ENCODE data around the gene DIO3. TPM values are rescaled to one million over a fixed set of nuclear protein-coding genes. Genes with fewer than 3 reads are reported as not detected.
A peak's percentile ranks its signal among the peaks of the same experiment; 100 is the strongest.

The DIO3 gene
- total RNA-seq, result not detected

GRCh38 chr14:101561145-101561896, at the start of gene DIO3:
Gene DIO3, plus strand, starts transcription at chr14:101561495.
- Mint-ChIP-seq H3K4me3 (peak within 1 kb of the TSS; percentile 45 to 68), H3K27me3 (ENCODE audit: low read depth) (peaks cover 54% of the 10 kb centered on the region), H3K27ac (peak within 1 kb of the TSS; percentile 89), H3K4me1 (ENCODE audit: low read depth) (peaks cover 12% of the 10 kb centered on the region), H3K36me3 (ENCODE audit: insufficient read depth in 2 of 2) (peaks cover 7 to 9% of the 10 kb centered on the region in 2 donors), H3K9me3 (peaks cover 0 to 3% of the 10 kb centered on the region in 2 donors)
- ATAC-seq (replicated peaks in 1 of 2), result no peak
- DNase-seq, result no peak

DNA sequence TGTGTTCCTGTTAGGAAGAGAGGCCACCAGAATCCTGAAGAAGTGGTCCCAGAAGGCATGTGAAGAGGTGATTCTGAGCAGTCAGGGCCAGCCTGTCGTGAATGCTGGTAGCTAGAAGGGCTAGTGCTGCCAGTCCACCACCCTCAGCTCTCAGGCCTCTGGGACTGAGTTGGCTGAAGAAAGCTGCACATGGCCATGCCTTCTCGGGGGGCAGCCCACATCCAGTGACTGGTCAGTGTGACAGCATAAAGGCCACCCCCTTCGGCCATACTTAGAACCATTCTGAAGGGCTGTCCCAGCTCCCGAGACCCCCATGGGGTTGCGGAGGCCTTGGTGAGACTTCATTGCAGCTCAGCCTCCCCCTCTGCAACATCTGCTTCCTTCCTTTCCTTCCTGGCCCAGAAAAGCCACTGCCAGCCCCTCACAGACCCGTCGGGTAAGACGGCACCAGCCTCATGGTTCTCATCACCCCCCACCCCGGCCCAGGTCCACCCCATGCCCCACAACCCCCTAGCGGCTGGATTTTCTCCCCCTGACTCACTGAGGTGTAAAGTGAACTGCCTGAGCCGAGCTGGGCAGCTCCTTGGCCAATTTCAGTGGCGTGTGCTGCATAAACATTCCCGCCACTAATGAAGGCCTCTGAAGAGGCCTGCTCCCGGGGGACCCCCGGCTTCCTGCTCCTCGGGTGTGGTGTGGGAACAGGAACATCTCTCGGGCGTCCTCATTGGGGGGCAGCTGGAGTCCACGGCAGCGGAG, 49.5 kb upstream of the DIO3 start:
- Mint-ChIP-seq H3K36me3 (ENCODE audit: insufficient read depth in 2 of 2) (peaks cover 0 to 1% of the 10 kb centered on the region in 2 donors), H3K27ac (no peak overlapping the region), H3K4me1 (ENCODE audit: low read depth) (no peaks in the 10 kb centered on the region), H3K9me3 (peaks cover 0 to 2% of the 10 kb centered on the region in 2 donors), H3K27me3 (ENCODE audit: low read depth) (no peaks in the 10 kb centered on the region), H3K4me3 (no peak overlapping the region)
- ATAC-seq (replicated peaks in 1 of 2) (no peak), DNase-seq (no peak)

DNA sequence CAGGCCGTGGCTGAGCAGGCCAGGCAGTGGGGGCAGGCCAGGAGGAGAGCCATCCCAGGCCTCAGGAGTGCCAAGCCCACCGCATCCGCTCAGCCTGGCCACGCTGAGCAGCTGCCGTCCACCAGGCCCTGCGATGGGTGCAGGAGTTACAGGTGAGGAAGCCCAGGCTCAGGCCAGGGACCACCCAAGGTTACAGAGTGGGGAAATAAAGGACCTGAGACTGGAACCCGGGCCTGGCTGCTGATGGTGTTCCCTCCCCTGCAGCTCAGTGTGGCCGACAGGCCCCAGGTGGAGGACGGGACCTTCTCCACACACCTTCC, 49.0 kb upstream of the DIO3 start:
- H3K4me3 Mint-ChIP-seq, result no peak overlapping the region
- H3K27ac Mint-ChIP-seq, result no peak overlapping the region
- no peaks in the 10 kb centered on the region for H3K27me3 Mint-ChIP-seq (ENCODE audit: low read depth)
- ATAC-seq (replicated peaks in 1 of 2) (no peak), DNase-seq (no peak)
- H3K9me3 Mint-ChIP-seq, result peaks cover 0 to 2% of the 10 kb centered on the region in 2 donors
- H3K36me3 Mint-ChIP-seq (ENCODE audit: insufficient read depth in 2 of 2), result peaks cover 0 to 1% of the 10 kb centered on the region in 2 donors
- H3K4me1 Mint-ChIP-seq (ENCODE audit: low read depth), result no peaks in the 10 kb centered on the region

GRCh38 chr14:101514136-101514535, 47.2 kb upstream of the DIO3 start:
- Mint-ChIP-seq H3K9me3 (peaks cover 0 to 2% of the 10 kb centered on the region in 2 donors), H3K4me1 (ENCODE audit: low read depth) (no peaks in the 10 kb centered on the region), H3K36me3 (ENCODE audit: insufficient read depth in 2 of 2) (peaks cover 0 to 1% of the 10 kb centered on the region in 2 donors), H3K27me3 (ENCODE audit: low read depth) (no peaks in the 10 kb centered on the region), H3K27ac (no peak overlapping the region), H3K4me3 (no peak overlapping the region)
- DNase-seq (no peak), ATAC-seq (replicated peaks in 1 of 2) (no peak)

GRCh38 chr14:101516401-101516800, 44.9 kb upstream of the DIO3 start:
- Mint-ChIP-seq H3K4me3 (no peak overlapping the region), H3K27me3 (ENCODE audit: low read depth) (no peaks in the 10 kb centered on the region), H3K9me3 (peaks cover 0 to 2% of the 10 kb centered on the region in 2 donors), H3K36me3 (ENCODE audit: insufficient read depth in 2 of 2) (peaks cover 0 to 1% of the 10 kb centered on the region in 2 donors), H3K4me1 (ENCODE audit: low read depth) (no peaks in the 10 kb centered on the region), H3K27ac (no peak overlapping the region)
- ATAC-seq (replicated peaks in 1 of 2) (no peak), DNase-seq (no peak)

GRCh38 chr14:101518611-101519473, 42.5 kb upstream of the DIO3 start:
- Mint-ChIP-seq H3K4me1 (ENCODE audit: low read depth) (no peaks in the 10 kb centered on the region), H3K36me3 (ENCODE audit: insufficient read depth in 2 of 2) (peaks cover 0 to 1% of the 10 kb centered on the region in 2 donors), H3K27me3 (ENCODE audit: low read depth) (no peaks in the 10 kb centered on the region), H3K9me3 (peaks cover 0 to 2% of the 10 kb centered on the region in 2 donors), H3K27ac (no peak overlapping the region), H3K4me3 (no peak overlapping the region)
- ATAC-seq (replicated peaks in 1 of 2) (no peak), DNase-seq (no peak)

DNA sequence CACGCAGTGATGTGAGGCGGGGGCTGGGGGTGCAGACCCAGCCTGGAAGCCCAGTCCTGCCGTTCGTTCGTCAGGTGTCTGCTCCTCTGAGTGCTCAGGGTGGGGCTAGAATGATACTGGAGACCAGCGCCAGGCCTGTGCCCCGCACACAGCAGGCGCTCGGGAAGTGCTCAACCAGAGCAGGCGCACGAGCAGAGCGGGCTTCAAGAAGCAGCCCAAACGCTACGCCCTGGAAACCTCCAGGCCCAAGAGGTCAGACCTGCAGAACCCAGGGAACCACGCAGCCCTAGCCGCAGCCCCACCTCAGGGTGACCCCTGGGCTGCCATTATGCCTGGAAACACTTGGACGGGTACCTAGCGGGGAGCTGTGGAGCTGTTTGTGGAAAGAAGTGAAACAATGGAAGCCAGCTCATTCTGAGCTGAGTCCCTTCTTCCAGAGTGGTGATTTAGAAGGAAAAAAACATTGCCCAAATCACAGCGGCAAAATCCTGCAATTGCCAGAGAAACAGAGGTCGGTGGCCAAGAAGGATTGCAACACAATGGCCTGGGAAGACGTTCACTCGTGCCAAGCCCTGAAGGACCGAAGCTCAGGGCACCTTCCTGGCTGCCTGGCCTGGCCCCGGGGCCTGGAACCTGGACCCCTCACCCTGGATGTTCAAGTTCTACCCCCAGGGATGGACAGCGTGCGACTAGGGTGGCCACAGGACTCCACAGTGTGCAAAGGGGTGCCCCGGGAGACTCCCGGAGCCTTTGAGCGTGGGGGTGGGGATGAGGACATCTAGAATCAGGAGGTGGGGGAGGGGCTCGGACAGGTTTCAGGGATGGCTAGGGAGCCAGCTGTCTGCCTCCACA, 40.4 kb upstream of the DIO3 start:
- Mint-ChIP-seq H3K27me3 (ENCODE audit: low read depth) (no peaks in the 10 kb centered on the region), H3K9me3 (peaks cover 0 to 2% of the 10 kb centered on the region in 2 donors), H3K4me3 (no peak overlapping the region), H3K36me3 (ENCODE audit: insufficient read depth in 2 of 2) (peaks cover 0 to 1% of the 10 kb centered on the region in 2 donors), H3K4me1 (ENCODE audit: low read depth) (no peaks in the 10 kb centered on the region), H3K27ac (no peak overlapping the region)
- DNase-seq, result no peak
- ATAC-seq (replicated peaks in 1 of 2), result no peak

- Mint-ChIP-seq H3K9me3 (no peaks in the 10 kb centered on the region), H3K27ac (no peak overlapping the region), H3K36me3 (ENCODE audit: insufficient read depth in 2 of 2) (no peaks in the 10 kb centered on the region)
Measured at GRCh38 chr14:101521473-101521915, 39.8 kb upstream of the DIO3 start.

DNA sequence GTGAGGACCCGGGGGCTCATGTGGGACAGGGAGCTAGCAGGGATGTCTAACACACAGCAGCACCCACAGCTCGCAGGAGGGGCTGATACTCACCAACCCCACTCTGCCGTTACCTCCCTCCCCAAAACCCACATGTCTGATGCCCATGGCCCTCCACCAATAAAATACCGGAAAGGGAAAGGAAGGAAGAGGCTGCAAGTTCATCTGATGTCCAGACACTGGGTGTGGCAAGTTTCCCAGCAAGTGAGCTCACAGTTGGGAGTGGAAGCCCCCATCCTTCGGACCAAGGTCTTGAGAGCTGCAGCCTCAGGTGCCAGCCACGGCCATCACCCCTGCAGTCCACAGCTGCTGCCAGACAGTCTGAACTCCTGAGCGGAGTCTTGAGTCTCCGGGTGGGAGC, 39.3 kb upstream of the DIO3 start:
- Mint-ChIP-seq H3K4me1 (ENCODE audit: low read depth) (no peaks in the 10 kb centered on the region), H3K4me3 (no peak overlapping the region), H3K36me3 (ENCODE audit: insufficient read depth in 2 of 2) (no peaks in the 10 kb centered on the region), H3K9me3 (no peaks in the 10 kb centered on the region), H3K27me3 (ENCODE audit: low read depth) (no peaks in the 10 kb centered on the region), H3K27ac (no peak overlapping the region)
- ATAC-seq (replicated peaks in 1 of 2), result no peak
- DNase-seq, result no peak

More at GRCh38 chr14:101521473-101521915, 39.8 kb upstream of the DIO3 start:
- Mint-ChIP-seq H3K4me3 (no peak overlapping the region), H3K27me3 (ENCODE audit: low read depth) (no peaks in the 10 kb centered on the region), H3K4me1 (ENCODE audit: low read depth) (no peaks in the 10 kb centered on the region)
- DNase-seq (no peak), ATAC-seq (replicated peaks in 1 of 2) (no peak)

DNA sequence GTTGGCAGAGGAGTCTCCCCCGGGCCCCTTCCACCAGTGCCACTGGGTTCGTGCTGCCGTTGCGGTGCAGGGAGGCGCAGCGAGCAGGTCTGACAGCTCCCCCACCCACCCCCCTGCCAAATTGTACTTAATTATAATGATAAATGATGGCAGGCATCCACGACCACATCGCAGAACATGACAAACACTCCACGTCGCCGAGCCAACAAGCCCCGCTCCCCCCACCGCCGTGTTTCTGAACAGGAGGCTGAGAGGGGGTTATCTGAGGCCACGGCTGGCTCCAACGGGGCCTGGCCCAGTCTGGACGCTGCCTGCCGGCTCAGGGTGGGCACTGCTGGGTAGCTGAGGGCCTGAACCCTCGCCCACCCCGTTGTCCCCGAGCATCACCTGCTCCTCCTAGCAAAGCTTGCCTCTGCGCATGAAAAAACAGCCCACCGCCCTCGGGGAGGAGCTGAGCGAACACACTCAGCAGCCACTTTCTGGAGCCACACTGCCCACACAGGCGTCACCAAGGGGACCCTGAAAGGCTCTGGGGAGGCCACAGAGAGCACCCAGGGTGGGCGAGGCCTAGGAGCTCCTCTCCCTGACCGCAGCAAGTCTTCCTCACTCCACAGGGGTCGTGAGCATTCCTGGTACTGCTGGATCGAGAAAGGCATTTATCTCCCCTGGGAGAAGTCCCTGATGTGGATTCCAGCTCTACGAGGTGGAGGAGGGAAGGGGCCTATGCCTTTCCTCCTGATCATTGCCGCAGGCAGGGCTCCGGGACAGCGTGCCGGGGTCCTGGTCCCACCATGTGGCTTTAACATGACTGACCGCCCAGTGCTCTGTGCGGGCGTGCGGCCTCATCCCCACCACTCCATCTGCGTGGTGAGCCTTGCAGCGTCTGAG, 35.4 kb upstream of the DIO3 start:
- H3K27me3 Mint-ChIP-seq (ENCODE audit: low read depth), result no peaks in the 10 kb centered on the region
- no peaks in the 10 kb centered on the region for H3K36me3 Mint-ChIP-seq (ENCODE audit: insufficient read depth in 2 of 2)
- H3K27ac Mint-ChIP-seq, result no peak overlapping the region
- no peak for DNase-seq
- H3K4me3 Mint-ChIP-seq, result no peak overlapping the region
- no peaks in the 10 kb centered on the region for H3K9me3 Mint-ChIP-seq
- ATAC-seq (replicated peaks in 1 of 2), result no peak
- H3K4me1 Mint-ChIP-seq (ENCODE audit: low read depth), result no peaks in the 10 kb centered on the region

GRCh38 chr14:101527987-101528386, 33.3 kb upstream of the DIO3 start:
- Mint-ChIP-seq H3K27me3 (ENCODE audit: low read depth) (no peaks in the 10 kb centered on the region), H3K4me1 (ENCODE audit: low read depth) (no peaks in the 10 kb centered on the region), H3K9me3 (no peaks in the 10 kb centered on the region), H3K27ac (no peak overlapping the region), H3K4me3 (no peak overlapping the region), H3K36me3 (ENCODE audit: insufficient read depth in 2 of 2) (no peaks in the 10 kb centered on the region)
- no peak for ATAC-seq (replicated peaks in 1 of 2)
- no peak for DNase-seq
